Activated CD8-positive, alpha-beta memory T cell treated with anti-CD3 and anti-CD28 coated beads, Interleukin-2, amount 50 U/mL, for 1 hour (primary cell): ENCODE measurements around the gene DNAJB1.
A peak's percentile ranks its signal among the peaks of the same experiment; 100 is the strongest.

Source experiments
- DNase-seq: peaks from one replicate; pipeline ENCODE4 v3.0.0-alpha.2; 2020; ENCODE audit errors: extremely low read depth

Gene DNAJB1

GRCh38 chr19:14496029-14496833 is 22.0 kb downstream of the DNAJB1 start, which contains the start of gene GIPC1:
Gene GIPC1, minus strand, starts transcription at chr19:14496127. Its CDS starts 13,151 bp downstream, at chr19:14482976.
- no peak for DNase-seq

DNA sequence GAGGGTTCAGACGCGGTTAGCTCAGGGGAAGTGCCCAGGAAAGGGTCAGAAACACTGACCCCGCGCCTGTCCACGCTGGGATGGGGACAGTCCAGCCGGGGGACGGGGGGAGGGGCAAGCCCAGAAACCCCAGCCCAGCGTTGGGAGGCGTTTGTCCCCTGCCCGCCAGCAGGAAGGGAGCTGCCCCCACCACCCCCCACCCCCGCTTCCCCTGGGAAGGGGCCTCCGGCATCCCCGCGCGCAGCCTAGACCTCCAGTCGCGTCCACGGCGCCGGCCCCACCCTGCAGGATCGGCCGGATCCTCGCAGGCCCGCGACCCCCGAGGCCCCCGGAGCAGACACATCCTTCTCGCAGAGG is 22.5 kb downstream of the DNAJB1 start:
- no peak for DNase-seq

DNA sequence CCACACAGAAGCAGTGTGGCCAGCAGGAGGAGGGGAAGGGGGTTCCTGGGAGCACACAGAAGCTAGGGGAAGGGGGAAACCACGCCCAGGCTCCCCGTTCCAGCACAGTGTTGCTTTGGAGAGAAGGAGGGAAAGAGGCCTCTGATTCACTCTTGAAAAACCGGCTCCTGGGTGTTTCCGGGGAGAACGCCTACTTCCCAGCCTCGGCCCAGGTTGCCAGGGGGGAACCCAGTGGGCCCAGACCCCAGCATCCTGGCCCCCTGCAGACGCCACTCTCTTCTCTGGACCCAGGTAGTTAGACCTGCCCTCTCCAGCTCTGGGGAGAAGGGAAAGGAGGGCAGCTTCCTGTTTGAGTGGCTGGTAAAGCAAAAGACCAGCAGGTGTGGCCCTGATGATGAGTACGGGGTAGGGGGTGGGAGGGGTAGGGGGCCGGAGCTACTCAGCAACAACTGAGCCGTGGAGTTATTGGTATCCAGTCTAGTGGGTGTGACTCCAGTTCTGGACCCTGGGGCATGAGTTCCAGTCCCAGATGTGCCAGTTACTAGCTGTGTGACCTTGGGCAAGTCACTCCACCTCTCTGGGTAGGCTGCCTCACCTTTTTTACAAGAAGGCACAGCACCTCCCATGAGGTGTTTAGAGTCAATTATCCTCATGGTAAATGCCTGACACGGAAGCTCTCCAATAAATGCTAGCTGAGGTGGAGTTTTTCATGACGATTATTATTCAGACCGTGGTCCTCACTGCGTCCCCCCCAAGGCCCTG is 23.1 kb downstream of the DNAJB1 start:
- DNase-seq = no peak

DNA sequence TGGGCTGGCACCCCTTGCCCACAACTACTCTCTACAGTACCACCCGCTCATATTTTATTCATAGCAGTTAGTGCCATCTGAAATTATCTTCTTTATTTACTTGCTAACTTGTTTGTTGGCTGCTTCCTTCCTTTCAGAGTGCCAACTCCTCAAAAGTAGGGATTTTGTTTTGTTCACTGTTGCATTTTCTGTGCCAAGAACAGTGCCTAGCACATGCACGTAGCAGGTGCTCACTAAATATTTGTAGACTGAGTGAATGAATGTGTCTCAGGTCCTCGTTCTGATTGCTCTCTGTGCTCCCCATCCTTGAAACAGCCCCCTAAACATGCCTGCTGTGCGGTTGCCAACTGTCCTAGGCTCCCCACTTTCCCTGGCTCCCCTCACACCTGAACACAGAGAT is 23.8 kb downstream of the DNAJB1 start:
- DNase-seq = no peak

DNA sequence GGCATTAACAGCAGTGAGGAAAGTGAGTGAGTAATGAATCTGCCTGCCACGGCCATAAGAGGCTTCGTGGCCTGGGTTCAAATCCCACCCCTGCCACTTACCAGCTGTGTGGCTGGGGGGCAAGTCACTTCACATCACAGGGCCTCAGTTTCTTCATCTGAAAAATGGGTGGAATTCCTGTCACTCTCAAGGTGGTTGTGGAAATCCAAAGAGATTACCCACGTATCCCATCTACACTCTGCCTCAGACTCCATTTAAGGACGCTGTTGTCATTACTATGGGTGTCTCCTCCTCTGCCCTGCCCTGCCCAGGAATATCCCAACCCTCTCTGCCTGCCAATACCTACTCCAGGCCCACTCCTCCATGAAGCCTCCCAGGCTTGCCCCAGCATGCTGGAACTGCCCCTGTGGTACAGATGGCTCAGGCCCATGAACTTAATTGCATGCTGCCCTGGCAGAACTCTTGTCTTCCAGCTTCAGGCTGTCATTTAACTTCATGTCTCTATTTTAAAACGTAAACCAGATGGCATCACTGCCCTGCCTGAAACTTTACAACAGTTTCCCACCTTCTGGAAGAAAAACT is 25.4 kb downstream of the DNAJB1 start:
- no peak for DNase-seq

DNA sequence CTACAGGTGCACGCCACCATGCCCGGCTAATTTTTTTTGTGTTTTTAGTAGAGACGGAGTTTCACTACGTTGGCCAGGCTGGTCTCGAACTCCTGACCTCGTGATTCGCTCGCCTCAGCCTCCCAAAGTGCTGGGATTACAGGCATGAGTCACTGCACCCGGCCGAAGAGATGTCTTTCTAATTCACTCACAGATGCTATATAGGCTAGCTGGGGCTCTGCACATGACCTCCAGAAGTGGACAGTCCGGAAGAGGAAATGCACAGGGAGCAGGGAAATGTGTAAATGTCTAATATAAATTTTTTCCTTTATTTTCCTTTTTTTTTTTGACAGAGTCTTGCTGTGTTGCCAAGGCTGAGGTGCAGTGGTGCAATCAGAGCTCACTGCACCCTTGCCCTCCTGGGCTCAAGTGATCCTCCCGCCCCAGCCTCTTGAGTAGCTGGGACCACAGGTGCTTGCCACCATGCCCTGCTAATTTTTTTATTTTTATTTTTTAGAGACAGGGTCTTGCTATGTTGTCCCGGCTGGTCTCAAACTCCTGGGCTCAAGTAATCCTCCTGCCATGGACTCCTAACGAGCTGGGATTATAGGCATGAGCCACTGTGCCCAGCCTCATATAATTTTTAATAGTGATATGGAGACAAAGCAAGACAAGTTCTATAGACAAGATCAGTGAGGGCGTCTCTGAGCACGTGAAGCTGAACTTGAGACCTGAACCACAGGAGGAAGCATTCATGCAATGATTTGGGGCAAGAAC is 30.6 kb downstream of the DNAJB1 start:
- DNase-seq = no peak

GRCh38 chr19:14482172-14482941 is 35.8 kb downstream of the DNAJB1 start:
- no peak for DNase-seq

DNA sequence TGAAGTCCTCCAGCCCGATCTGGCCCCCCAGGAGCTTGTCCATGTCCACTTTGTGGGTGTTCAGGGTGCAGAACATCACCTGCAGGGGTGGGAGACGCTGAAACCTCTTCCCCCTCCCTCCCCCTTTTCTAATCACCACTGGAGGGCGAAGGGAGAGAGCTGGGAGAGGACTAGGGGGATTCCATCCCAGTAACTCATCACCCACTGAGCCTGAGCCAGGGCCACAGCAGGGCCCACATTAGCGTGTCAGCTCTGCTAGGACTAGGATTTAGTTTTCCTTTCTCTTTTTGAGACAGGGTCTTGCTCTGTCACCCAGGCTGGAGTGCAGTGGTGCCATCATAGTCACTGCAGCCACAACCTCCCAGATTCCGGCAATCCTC is 37.5 kb downstream of the DNAJB1 start:
- DNase-seq = no peak

- no peak for DNase-seq
These were observed 38.1 kb downstream of the DNAJB1 start for GRCh38 chr19:14479975-14480699.

- no peak for DNase-seq
These were observed 38.8 kb downstream of the DNAJB1 start for GRCh38 chr19:14479309-14479974.

DNA sequence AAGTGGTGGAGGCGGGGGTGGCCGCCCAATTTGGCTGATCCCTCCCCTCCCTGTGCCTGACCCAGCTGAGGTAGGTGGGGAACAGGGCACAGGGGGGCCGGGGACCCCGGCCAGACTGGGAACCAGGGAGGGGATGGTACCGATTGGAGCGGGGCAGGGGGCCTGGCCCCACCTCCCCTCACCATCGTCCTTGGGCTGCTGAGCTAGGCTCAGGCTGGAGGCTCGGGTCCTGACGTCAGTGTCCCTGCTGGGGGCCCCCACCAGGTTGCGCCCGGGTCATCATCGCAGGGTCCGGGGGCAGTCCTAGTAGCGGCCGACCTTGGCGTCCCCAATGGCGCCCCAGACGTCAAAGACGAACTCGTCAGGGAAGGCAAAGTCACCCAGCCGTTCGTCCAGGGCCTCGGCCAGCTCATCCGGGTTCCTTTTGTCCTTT is 40.1 kb downstream of the DNAJB1 start:
- DNase-seq = no peak

- no peak for DNase-seq
These were observed 40.6 kb downstream of the DNAJB1 start for GRCh38 chr19:14477418-14478112.

- DNase-seq = peak; percentile 23
These were observed 41.4 kb downstream of the DNAJB1 start for GRCh38 chr19:14476673-14477401.

DNA sequence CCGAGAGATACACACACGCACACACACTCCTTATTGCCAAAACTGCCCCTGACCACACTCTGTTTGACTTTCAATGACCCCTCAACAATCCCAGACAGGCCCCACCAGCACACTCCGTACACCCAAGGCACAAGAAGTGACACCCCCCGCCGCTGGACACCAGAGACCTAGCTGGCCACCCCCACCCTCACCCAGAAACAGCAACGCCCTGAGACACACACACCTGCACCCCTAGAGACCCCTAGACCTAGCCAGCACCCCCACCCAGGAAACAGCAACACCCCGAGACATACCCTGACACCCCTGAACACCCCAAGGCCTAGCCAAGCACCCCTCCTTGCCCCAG is 41.9 kb downstream of the DNAJB1 start:
- no peak for DNase-seq

GRCh38 chr19:14475251-14476073 is 42.7 kb downstream of the DNAJB1 start, which contains the start of gene PTGER1:
Gene PTGER1, minus strand, starts transcription at chr19:14475354. Its CDS starts 1,034 bp downstream, at chr19:14474320.
- DNase-seq = no peak

DNA sequence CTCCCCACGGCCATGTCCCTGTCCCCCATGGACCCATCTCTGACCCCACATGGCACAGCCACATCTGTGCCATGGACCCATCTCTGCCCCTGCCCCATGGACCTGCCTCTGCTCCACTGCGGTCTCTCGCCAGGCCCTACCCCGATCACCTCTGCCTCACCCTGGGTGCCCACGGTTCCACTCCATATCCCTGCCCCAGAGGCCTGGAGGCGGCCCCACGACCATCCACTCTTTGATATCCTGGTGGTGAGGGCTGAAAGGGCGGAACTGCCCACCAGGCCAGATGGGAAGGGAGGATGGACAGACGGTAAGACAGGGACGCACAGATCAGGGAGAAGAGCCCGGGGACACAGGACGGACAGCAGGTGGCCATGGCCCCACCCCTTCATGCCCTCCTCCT is 43.4 kb downstream of the DNAJB1 start:
- no peak for DNase-seq

DNA sequence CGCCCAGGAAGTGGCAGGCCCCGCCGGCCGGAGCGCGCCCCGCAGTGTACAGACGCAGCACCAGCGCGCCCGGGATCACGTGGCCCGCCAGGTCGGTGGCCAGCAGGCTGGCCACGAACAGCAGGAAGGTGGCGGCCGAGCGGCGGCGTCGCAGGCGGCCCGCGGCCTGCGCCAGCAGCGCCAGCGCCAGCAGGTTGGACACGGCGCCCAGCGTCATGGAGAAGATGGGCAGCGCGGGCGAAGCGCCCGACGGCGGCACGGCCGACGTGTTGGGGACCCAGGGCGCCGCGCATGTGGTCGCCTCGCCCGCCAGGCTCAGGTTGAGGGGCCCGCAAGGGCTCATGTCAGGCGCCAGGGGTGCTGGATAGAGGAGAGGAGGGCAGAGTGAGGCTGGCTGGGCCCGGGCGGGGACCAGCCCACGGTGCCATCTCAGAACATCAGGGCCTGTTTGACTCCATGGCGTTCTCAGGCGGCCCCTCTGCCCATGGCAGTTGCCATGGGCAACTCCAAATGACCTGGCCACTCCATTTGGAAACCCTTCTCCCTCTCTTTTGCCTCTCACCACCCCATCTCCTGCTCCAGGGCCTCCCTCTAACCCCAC is 44.1 kb downstream of the DNAJB1 start:
- no peak for DNase-seq
